Kidney (tissue), 14 donors: Measurements from ENCODE around the gene SLC7A8. TPM values are rescaled to one million over a fixed set of nuclear protein-coding genes. Genes with fewer than 3 reads are reported as not detected.
"Not testable (repeated sequence)": the region's sequence is repeated elsewhere in the genome, so short reads cannot be mapped to it uniquely, and the experiment has no call there.

Experiments used
- DNase-seq, 5 donors: peaks; one replicate each; pipeline ENCODE4 v3.0.0-alpha.2; 2013 to 2020
- FAIRE-seq: peaks from 2 replicates; lab custom pipeline; 2012; peaks lifted over from hg19 to GRCh38; lab: Jason Lieb, UNC
- H3K27ac ChIP-seq, 2 donors: one replicate each; pipeline ENCODE4 v1.7.0; 2013; ENCODE audit warnings: low read depth in 2 of 2, low read length in 2 of 2, inconsistent platforms in 1 of 2
- H3K27me3 ChIP-seq: one replicate; pipeline ENCODE4 v1.7.1; 2013; ENCODE audit warnings: low read length, inconsistent platforms; ENCODE audit not compliant: control insufficient read depth, insufficient read depth
- H3K36me3 ChIP-seq, 3 donors: one replicate each; pipeline versions ENCODE4 v1.7.0 to v1.7.1; 2013; ENCODE audit warnings: low read length in 3 of 3, control low read depth in 1 of 3, inconsistent platforms in 1 of 3; ENCODE audit not compliant: insufficient read depth in 3 of 3, control insufficient read depth in 2 of 3
- H3K4me1 ChIP-seq, 3 donors: one replicate each; pipeline versions ENCODE4 v1.7.0 to v1.7.1; 2013; ENCODE audit warnings: low read length in 3 of 3, inconsistent platforms in 1 of 3, low read depth in 1 of 3; ENCODE audit not compliant: control insufficient read depth in 2 of 3, insufficient read depth in 2 of 3
- H3K4me3 ChIP-seq, 3 donors: one replicate each; pipeline versions ENCODE4 v1.7.0 to v1.8.1; 2013; ENCODE audit warnings: low read length in 3 of 3, control low read depth in 1 of 3, inconsistent platforms in 1 of 3
- H3K9ac ChIP-seq, 3 donors: one replicate each; pipeline versions ENCODE4 v1.7.0 to v1.7.1; 2013; ENCODE audit warnings: low read length in 3 of 3, control low read depth in 1 of 3, inconsistent platforms in 1 of 3
- H3K9me3 ChIP-seq, 3 donors: one replicate each; pipeline versions ENCODE4 v1.7.0 to v1.7.1; 2013; ENCODE audit warnings: low read length in 3 of 3, control low read depth in 1 of 3, inconsistent platforms in 1 of 3; ENCODE audit not compliant: control insufficient read depth in 2 of 3, insufficient read depth in 1 of 3
- intact Hi-C: fragments of 100-400 bp; cut with DNase I; formaldehyde crosslinking; loops from one replicate; pipeline ENCODE4 v1.11.1; 2022
- polyA plus RNA-seq: library from polyadenylated mRNA; stranded (reverse); fragments of 350-450 nt; fragmentation: Illumina TruSeq; extraction: RNeasy Lipid Tissue Mini Kit (QIAGEN cat#74804); gene quantifications from one replicate; pipeline ENCODE4 v1.2.3, GENCODE V29; 2014; ENCODE audit warnings: low read depth, low replicate concordance; ENCODE audit not compliant: insufficient read depth
- total RNA-seq: library from RNA; stranded (reverse); fragmentation: NEBNext Ultra II Directional; extraction: Animal tissue kit (Norgen Biotek cat#: 25700); gene quantifications from one replicate; pipeline ENCODE4 v1.2.1, GENCODE V29; 2021
- TF ChIP-seq, protein P1 (sequence below): IDR thresholded peaks from 3 replicates; pipeline ENCODE4 v1.5.1; 2012; ENCODE audit warnings: mild to moderate bottlenecking, moderate library complexity, borderline replicate concordance; ENCODE audit not compliant: insufficient read depth; ENCODE audit errors: extremely low read depth
- donor health status: control.
- donor health status: control.
- donor health status: control.
- donor health status: control.
- donor health status: control.
- donor health status: DM: yes; HTN: yes; CAD: no.
- donor health status: Normal renal cell carcinoma (clear cell type).

SLC7A8 gene
- total and polyA plus RNA-seq, 2 donors from 2014 or later, result 22.9 to 210 TPM

DNA sequence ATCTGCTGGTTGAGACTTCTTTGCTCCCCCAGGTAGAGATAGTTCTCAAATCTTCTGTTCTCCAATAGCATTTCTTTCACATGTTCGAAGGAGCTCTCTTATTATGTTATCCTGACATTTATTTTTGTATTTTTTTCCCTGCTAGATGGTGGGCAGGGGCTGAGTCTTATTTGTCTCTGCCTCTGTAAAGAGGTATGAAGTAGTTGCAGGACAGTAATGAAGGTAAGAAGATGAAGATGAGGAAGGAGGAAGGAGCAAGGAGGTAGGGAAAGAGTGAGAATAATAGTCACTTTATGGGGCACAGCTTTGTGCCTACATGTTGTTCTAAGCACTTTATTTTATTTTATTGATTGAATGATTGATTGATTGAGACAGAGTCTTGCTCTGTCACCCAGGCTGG is 73.7 kb downstream of the SLC7A8 start:
- FAIRE-seq, result no peak
- Histone ChIP-seq H3K9me3 (no peaks in the 10 kb centered on the region), H3K27ac (no peak overlapping the region), H3K4me1 (no peaks in the 10 kb centered on the region), H3K9ac (no peak overlapping the region), H3K4me3 (no peak overlapping the region), H3K36me3 (no peaks in the 10 kb centered on the region), H3K27me3 (no peaks in the 10 kb centered on the region)
- TF ChIP-seq, protein P1, sequence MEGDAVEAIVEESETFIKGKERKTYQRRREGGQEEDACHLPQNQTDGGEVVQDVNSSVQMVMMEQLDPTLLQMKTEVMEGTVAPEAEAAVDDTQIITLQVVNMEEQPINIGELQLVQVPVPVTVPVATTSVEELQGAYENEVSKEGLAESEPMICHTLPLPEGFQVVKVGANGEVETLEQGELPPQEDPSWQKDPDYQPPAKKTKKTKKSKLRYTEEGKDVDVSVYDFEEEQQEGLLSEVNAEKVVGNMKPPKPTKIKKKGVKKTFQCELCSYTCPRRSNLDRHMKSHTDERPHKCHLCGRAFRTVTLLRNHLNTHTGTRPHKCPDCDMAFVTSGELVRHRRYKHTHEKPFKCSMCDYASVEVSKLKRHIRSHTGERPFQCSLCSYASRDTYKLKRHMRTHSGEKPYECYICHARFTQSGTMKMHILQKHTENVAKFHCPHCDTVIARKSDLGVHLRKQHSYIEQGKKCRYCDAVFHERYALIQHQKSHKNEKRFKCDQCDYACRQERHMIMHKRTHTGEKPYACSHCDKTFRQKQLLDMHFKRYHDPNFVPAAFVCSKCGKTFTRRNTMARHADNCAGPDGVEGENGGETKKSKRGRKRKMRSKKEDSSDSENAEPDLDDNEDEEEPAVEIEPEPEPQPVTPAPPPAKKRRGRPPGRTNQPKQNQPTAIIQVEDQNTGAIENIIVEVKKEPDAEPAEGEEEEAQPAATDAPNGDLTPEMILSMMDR, result no peak
- intact Hi-C loops, result no loop called here
- DNase-seq, result no peak

DNA sequence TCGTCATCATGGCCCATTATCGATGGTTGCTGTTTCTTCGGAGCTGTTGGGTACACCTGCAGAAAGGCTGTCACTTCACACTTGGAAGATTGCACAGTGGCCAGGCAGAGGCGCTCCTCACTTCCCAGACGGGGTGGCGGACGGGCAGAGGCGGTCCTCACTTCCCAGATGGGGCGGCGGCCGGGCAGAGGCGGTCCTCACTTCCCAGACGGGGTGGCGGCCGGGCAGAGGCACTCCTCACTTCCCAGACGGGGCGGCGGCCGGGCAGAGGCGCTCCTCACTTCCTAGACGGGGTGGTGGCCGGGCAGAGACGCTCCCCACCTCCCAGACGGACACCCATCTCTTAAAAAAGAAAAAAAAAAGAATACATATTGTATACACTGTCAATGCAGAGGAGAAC is 75.3 kb downstream of the SLC7A8 start:
- H3K4me1 ChIP-seq, H3K27ac ChIP-seq, intact Hi-C loops, H3K9ac ChIP-seq, DNase-seq, H3K27me3 ChIP-seq, H3K9me3 ChIP-seq, FAIRE-seq, H3K4me3 ChIP-seq, H3K36me3 ChIP-seq: not testable (repeated sequence)

DNA sequence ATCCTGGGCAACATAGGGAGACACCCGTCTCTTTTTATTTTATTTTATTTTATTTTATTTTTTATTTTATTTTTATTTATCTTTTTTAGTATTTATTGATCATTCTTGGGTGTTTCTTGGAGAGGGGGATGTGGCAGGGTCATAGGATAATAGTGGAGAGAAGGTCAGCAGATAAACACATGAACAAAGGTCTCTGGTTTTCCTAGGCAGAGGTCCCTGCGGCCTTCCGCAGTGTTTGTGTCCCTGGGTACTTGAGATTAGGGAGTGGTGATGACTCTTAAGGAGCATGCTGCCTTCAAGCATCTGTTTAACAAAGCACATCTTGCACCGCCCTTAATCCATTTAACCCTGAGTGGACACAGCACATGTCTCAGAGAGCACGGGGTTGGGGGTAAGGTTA is 75.8 kb downstream of the SLC7A8 start:
- FAIRE-seq, H3K4me1 ChIP-seq, H3K9me3 ChIP-seq, H3K4me3 ChIP-seq, H3K9ac ChIP-seq, intact Hi-C loops, H3K27ac ChIP-seq, H3K36me3 ChIP-seq, H3K27me3 ChIP-seq, DNase-seq: not testable (repeated sequence)

DNA sequence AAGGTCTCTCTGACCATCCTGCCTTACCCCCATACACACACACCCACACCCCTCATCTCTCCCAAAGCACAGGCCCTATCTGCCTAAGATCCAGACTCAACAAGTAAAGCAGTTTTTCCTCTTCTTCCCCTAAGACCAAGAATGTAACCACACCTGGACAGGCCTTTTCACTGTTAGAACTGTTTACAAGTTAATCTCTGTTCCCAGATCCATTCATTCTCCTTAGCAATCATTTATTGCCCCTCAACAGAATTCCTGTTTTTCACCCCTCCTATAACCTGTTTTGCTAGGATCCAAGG is 76.8 kb downstream of the SLC7A8 start:
- no peak overlapping the region for H3K27ac ChIP-seq
- no peak for DNase-seq
- no peaks in the 10 kb centered on the region for H3K27me3 ChIP-seq
- TF ChIP-seq, protein P1, result no peak
- H3K4me1 ChIP-seq, result no peaks in the 10 kb centered on the region
- no peak overlapping the region for H3K9ac ChIP-seq
- no peak overlapping the region for H3K4me3 ChIP-seq
- intact Hi-C loops, result no loop called here
- H3K9me3 ChIP-seq, result no peaks in the 10 kb centered on the region
- H3K36me3 ChIP-seq, result no peaks in the 10 kb centered on the region
- no peak for FAIRE-seq

DNA sequence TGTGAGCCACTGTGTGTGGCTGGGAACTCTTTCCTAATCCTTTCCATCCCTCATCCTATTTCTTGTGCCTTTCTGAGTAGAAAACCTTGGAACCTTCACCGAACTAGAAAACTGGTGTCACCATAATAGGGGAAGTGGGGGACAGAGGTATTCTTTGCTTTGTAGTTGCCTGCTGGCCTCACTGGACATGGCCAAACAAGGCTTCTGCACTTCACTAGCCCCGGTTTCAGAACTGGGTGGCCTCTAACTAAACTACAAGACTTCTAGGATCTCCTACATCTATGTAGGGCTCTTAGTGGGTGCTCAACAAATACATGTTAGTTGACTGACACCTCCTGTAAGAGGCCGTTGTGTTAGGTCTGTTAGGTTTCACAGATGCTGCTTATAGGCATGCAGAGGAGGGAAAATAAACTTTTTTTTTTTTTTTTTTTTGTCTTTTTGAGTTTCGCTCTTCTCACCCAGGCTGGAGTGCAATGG is 78.1 kb downstream of the SLC7A8 start:
- no peak for FAIRE-seq
- no peaks in the 10 kb centered on the region for H3K27me3 ChIP-seq
- no peaks in the 10 kb centered on the region for H3K36me3 ChIP-seq
- no peak overlapping the region for H3K9ac ChIP-seq
- peak in 1 of 5 donors; percentile 5 for DNase-seq
- no peak overlapping the region for H3K27ac ChIP-seq
- intact Hi-C loops, result no loop called here
- H3K9me3 ChIP-seq, result no peaks in the 10 kb centered on the region
- TF ChIP-seq, protein P1, result no peak
- no peaks in the 10 kb centered on the region for H3K4me1 ChIP-seq
- no peak overlapping the region for H3K4me3 ChIP-seq
